OCI-LY1 (cell line): ENCODE results near the gene SPATA7.
A peak's percentile ranks its signal among the peaks of the same experiment; 100 is the strongest.

Experiments
- H2AFZ ChIP-seq: fragments of 200-600 bp; sonication (generic), shearing (Covaris generic); 2 replicates; pipeline ENCODE4 v1.6.0; 2014; ENCODE audit warnings: antibody characterized with exemption, mild to moderate bottlenecking, low read length
- H3F3A ChIP-seq: fragments of 200-600 bp; sonication (generic), shearing (Covaris generic); 2 replicates; pipeline ENCODE4 v1.6.0; 2014; ENCODE audit warnings: mild to moderate bottlenecking, antibody characterized with exemption, low read length, moderate library complexity; ENCODE audit not compliant: insufficient read depth
- H3K27ac ChIP-seq: fragments of 200-600 bp; sonication (generic); 2 replicates; pipeline ENCODE4 v1.5.1; 2014; ENCODE audit warnings: low read length, mixed run types, mild to moderate bottlenecking, low read depth; ENCODE audit not compliant: poor library complexity, severe bottlenecking
- H3K27me3 ChIP-seq: fragments of 200-600 bp; sonication (generic); 2 replicates; pipeline ENCODE4 v1.6.0; 2014; ENCODE audit warnings: antibody characterized with exemption, mild to moderate bottlenecking, low read length, moderate library complexity; ENCODE audit not compliant: insufficient read depth
- H3K36me3 ChIP-seq: fragments of 200-600 bp; sonication (generic); 2 replicates; pipeline ENCODE4 v1.6.1; 2014; ENCODE audit warnings: mild to moderate bottlenecking, antibody characterized with exemption, low read length, moderate library complexity, mixed read lengths; ENCODE audit not compliant: insufficient read depth
- H3K4me1 ChIP-seq: fragments of 200-600 bp; sonication (generic); 2 replicates; pipeline ENCODE4 v1.5.1; 2014; ENCODE audit warnings: mild to moderate bottlenecking, low read length, moderate library complexity; ENCODE audit not compliant: insufficient read depth, severe bottlenecking
- H3K4me2 ChIP-seq: fragments of 200-600 bp; sonication (generic), shearing (Covaris generic); 2 replicates; pipeline ENCODE4 v1.6.1; 2014; ENCODE audit warnings: low read length
- H3K4me3 ChIP-seq: fragments of 200-600 bp; sonication (generic); 2 replicates; pipeline ENCODE4 v1.5.1; 2014; ENCODE audit warnings: low read length, low read depth, mild to moderate bottlenecking, mixed read lengths; ENCODE audit not compliant: poor library complexity, severe bottlenecking
- H3K79me2 ChIP-seq: fragments of 200-600 bp; shearing (Covaris generic); 2 replicates; pipeline ENCODE4 v1.6.1; 2016; ENCODE audit warnings: mixed run types, low read length, mixed read lengths; ENCODE audit not compliant: insufficient read depth
- H3K9ac ChIP-seq: fragments of 200-600 bp; sonication (generic), shearing (Covaris generic); 2 replicates; pipeline ENCODE4 v1.6.1; 2014; ENCODE audit warnings: mild to moderate bottlenecking, low read length, mixed read lengths
- H3K9me2 ChIP-seq: fragments of 200-600 bp; sonication (generic), shearing (Covaris generic); 2 replicates; pipeline ENCODE4 v1.6.1; 2014; ENCODE audit warnings: low read depth, mild to moderate bottlenecking, low read length, mixed read lengths
- H3K9me3 ChIP-seq: fragments of 200-600 bp; shearing (Covaris generic); 2 replicates; pipeline ENCODE4 v1.6.1; 2014; ENCODE audit warnings: low read length, mixed read lengths
- H4K20me1 ChIP-seq: fragments of 200-600 bp; sonication (generic), shearing (Covaris generic); 2 replicates; pipeline ENCODE4 v1.6.0; 2016; ENCODE audit warnings: mild to moderate bottlenecking, low read length; ENCODE audit not compliant: insufficient read depth
- EZH2 ChIP-seq: fragments of 200-600 bp; sonication (generic), shearing (Covaris generic); IDR thresholded peaks from 2 replicates; pipeline ENCODE4 v1.8.0; 2017; ENCODE audit warnings: borderline replicate concordance, mixed run types, mild to moderate bottlenecking, antibody characterized with exemption, low read length, moderate library complexity, mixed read lengths
- TF ChIP-seq, protein P1 (sequence below): fragments of 200-600 bp; sonication (generic), shearing (Covaris generic); IDR thresholded peaks from 2 replicates; pipeline ENCODE4 v1.5.1; 2017; ENCODE audit warnings: mild to moderate bottlenecking, antibody characterized with exemption, low read length, moderate library complexity, mixed read lengths

The SPATA7 gene

GRCh38 chr14:88437658-88438057 lies 52.2 kb downstream of the SPATA7 start:
- no peaks in the 10 kb centered on the region for H3K4me1 ChIP-seq
- no peak overlapping the region for H3K4me2 ChIP-seq
- no peak overlapping the region for H3K9ac ChIP-seq
- no peaks in the 10 kb centered on the region for H3K9me3 ChIP-seq
- H4K20me1 ChIP-seq, result no peaks in the 10 kb centered on the region
- no peaks in the 10 kb centered on the region for H3K79me2 ChIP-seq
- no peak overlapping the region for H3K27ac ChIP-seq
- no peaks in the 10 kb centered on the region for H3K9me2 ChIP-seq
- no peaks in the 10 kb centered on the region for H3F3A ChIP-seq
- no peak overlapping the region for H2AFZ ChIP-seq
- TF ChIP-seq, protein P1, sequence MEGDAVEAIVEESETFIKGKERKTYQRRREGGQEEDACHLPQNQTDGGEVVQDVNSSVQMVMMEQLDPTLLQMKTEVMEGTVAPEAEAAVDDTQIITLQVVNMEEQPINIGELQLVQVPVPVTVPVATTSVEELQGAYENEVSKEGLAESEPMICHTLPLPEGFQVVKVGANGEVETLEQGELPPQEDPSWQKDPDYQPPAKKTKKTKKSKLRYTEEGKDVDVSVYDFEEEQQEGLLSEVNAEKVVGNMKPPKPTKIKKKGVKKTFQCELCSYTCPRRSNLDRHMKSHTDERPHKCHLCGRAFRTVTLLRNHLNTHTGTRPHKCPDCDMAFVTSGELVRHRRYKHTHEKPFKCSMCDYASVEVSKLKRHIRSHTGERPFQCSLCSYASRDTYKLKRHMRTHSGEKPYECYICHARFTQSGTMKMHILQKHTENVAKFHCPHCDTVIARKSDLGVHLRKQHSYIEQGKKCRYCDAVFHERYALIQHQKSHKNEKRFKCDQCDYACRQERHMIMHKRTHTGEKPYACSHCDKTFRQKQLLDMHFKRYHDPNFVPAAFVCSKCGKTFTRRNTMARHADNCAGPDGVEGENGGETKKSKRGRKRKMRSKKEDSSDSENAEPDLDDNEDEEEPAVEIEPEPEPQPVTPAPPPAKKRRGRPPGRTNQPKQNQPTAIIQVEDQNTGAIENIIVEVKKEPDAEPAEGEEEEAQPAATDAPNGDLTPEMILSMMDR, result peak; percentile 25; the same call in 1 of the 2 replicates
- no peak for TF ChIP-seq EZH2
- H3K36me3 ChIP-seq, result no peaks in the 10 kb centered on the region
- no peaks in the 10 kb centered on the region for H3K27me3 ChIP-seq
- H3K4me3 ChIP-seq, result no peak overlapping the region

GRCh38 chr14:88439088-88439487 lies 53.6 kb downstream of the SPATA7 start:
- Histone ChIP-seq H4K20me1 (no peaks in the 10 kb centered on the region), H3K9ac (no peak overlapping the region), H3K4me2 (no peak overlapping the region), H3K9me2 (no peaks in the 10 kb centered on the region), H3K27ac (no peak overlapping the region), H3K27me3 (no peaks in the 10 kb centered on the region), H2AFZ (no peak overlapping the region), H3K36me3 (no peaks in the 10 kb centered on the region), H3K4me3 (no peak overlapping the region), H3K79me2 (no peaks in the 10 kb centered on the region), H3K4me1 (no peaks in the 10 kb centered on the region), H3F3A (no peaks in the 10 kb centered on the region), H3K9me3 (no peaks in the 10 kb centered on the region)
- no peak for TF ChIP-seq EZH2
- TF ChIP-seq, protein P1, result no peak

DNA sequence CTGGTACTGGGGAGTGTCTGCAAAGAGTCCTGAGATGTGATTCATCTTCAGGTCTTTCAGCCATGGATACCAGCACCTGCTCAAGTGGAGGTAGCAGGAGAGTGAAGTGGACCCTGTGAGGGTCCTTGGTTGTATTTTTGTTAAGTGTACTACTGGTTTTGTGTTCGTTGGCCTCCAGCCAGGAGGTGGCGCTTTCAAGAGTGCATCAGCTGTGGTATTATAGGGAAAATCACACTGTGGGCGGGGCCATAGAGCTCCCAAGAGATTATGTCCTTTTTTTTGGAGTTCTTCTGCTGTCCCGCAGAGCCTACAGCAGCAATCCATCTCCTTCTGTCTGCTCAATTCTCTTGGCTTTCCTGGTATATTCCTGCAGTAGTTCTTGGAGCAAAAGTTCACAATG lies 66.8 kb downstream of the SPATA7 start:
- no peaks in the 10 kb centered on the region for H3K79me2 ChIP-seq
- no peak overlapping the region for H3K9ac ChIP-seq
- no peaks in the 10 kb centered on the region for H3K9me2 ChIP-seq
- no peaks in the 10 kb centered on the region for H3K9me3 ChIP-seq
- H2AFZ ChIP-seq, result no peak overlapping the region
- H3K27ac ChIP-seq, result no peak overlapping the region
- no peak for TF ChIP-seq EZH2
- TF ChIP-seq, protein P1, result no peak
- H3K4me3 ChIP-seq, result no peak overlapping the region
- H3K4me1 ChIP-seq, result no peaks in the 10 kb centered on the region
- H3F3A ChIP-seq, result no peaks in the 10 kb centered on the region
- no peak overlapping the region for H3K4me2 ChIP-seq
- H4K20me1 ChIP-seq, result no peaks in the 10 kb centered on the region
- H3K27me3 ChIP-seq, result no peaks in the 10 kb centered on the region
- no peaks in the 10 kb centered on the region for H3K36me3 ChIP-seq
